ENCODE results near the gene DLG2.

The DLG2 gene

DNA sequence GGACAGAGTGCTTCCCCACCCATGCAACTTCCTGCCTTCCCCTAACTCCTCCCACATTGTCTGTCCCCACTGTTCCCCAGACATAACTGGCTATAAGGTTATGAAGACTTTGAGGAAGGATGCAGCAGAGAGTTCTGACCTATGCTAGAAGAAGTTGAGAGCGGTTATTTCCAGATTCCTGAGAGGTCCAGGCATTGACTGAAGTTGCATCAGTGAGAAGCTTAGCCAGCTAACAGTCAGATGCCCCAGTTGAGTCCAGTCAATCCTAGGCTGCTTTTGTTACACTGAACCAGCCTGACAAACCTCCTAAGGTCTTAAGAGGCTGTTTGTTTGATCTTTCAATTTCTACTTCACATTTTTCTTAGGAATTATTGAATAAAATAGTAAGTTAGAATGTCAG, 1403.1 kb downstream of the DLG2 start:
- DNase-seq (ENCODE audit: low read depth in 2 of 2): no peak
- TF ChIP-seq, protein P1, sequence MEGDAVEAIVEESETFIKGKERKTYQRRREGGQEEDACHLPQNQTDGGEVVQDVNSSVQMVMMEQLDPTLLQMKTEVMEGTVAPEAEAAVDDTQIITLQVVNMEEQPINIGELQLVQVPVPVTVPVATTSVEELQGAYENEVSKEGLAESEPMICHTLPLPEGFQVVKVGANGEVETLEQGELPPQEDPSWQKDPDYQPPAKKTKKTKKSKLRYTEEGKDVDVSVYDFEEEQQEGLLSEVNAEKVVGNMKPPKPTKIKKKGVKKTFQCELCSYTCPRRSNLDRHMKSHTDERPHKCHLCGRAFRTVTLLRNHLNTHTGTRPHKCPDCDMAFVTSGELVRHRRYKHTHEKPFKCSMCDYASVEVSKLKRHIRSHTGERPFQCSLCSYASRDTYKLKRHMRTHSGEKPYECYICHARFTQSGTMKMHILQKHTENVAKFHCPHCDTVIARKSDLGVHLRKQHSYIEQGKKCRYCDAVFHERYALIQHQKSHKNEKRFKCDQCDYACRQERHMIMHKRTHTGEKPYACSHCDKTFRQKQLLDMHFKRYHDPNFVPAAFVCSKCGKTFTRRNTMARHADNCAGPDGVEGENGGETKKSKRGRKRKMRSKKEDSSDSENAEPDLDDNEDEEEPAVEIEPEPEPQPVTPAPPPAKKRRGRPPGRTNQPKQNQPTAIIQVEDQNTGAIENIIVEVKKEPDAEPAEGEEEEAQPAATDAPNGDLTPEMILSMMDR (IDR thresholded peaks at IDR 0.05; ENCODE audit: low read depth, low read length): no peak
- H3K4me3 ChIP-seq (replicated peaks in 1 of 2; ENCODE audit: low read depth in 2 of 2, low read length in 2 of 2): no peak overlapping the region

DNA sequence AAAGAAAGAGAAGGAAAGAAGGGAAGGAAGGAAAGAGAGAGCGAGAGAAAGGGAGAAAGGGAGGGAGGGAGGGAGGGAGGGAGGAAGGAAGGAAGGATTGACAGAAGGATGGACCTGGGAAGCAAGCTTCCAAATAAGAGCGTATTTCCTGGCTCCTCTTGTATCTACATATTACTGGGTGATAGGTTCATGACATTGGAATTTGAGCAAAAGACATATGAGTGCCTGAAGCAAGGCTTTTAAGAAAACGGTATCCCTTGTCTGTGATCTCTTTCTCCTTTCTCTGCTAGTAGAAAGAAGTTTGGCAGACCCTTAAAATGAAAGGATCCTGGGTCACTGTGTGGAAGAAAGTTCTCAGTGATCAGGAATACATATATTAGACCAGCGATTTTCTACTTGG, 1408.8 kb downstream of the DLG2 start:
- DNase-seq (ENCODE audit: low read depth in 2 of 2): no peak
- TF ChIP-seq, protein P1 (IDR thresholded peaks at IDR 0.05; ENCODE audit: low read depth, low read length): no peak
- H3K4me3 ChIP-seq (replicated peaks in 1 of 2; ENCODE audit: low read depth in 2 of 2, low read length in 2 of 2): no peak overlapping the region

DNA sequence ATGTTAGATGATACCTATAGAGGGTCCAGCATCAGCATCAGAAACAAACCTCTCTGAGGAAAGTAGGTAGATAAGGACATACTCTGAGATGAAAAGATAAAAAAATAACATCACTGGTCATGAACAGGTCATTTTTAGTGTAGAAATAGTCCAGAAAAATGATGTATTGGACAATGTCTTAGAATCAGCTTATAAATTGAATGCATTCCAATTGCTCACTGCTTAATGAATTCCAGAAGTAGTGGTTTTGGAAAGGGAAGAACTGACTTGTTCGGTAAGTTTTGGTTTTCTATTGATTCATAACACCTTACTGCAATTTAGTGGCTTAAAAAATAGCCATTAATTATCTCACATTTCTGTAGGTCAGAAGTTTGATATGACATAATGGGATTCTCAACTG, 1411.5 kb downstream of the DLG2 start:
- TF ChIP-seq, protein P1 (IDR thresholded peaks at IDR 0.05; ENCODE audit: low read depth, low read length): no peak
- no peak overlapping the region for H3K4me3 ChIP-seq (replicated peaks in 1 of 2; ENCODE audit: low read depth in 2 of 2, low read length in 2 of 2)
- DNase-seq (ENCODE audit: low read depth in 2 of 2): no peak

DNA sequence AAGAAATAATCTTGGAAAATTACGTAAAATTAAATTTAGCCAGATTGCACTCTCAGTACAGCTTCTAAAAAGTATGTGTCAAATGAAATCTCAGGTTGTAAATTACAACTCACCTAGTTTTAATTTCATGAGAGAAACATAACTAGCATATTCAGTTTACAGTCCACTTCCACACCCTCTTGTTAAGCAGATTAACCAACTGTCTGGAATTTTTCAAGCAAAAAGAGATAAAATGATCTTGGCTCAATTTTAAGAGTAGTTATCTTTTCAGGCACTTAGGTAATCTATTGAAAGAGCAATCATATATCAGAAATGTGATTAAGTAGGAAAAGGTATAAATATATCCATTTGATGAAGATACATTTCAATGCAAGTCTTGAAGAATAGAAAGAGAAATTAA, 1412.6 kb downstream of the DLG2 start:
- H3K4me3 ChIP-seq (replicated peaks in 1 of 2; ENCODE audit: low read depth in 2 of 2, low read length in 2 of 2): no peak overlapping the region

DNA sequence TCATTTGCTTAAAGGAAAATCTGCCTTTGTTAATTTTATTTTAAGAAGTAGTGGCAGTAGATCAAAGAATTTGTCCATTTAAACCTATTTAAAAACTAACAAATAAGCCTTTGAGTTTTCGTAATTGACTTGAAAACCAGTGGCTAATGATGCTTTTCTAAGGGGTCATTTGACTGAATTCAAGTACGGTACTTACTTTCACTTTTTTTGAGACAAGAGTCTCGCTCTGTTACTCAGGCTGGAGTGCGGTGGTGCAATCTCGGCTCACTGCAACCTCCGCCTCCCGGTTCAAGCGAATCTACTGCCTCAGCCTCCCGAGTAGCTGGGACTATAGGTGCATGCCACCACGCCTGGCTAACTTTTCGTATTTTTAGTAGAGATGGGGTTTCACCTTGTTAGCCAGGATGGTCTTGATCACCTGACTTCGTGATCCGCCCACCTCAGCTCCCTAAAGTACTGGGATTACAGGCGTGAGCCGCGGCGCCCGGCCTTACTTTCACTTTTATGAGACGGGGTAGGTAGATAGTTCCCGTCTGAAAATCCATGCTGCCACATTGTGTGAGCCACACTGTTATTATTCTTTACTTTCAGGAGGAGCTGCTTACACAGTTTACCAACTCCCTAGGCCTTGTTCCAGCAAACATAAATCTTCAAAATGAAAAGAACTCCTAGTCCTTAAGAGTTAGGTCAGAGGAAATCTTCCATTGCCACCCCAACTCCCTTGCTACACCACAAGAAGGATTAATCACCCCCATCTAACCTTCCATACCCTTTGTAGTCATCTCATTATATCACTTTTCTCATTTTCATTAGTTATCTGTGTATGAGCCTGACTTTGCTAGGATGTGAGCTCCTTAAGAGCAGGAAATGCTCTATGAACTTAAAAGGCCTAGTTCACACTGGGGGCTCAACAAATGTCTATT, 1414.4 kb downstream of the DLG2 start:
- DNase-seq (ENCODE audit: low read depth in 2 of 2): no peak
- H3K4me3 ChIP-seq (replicated peaks in 1 of 2; ENCODE audit: low read depth in 2 of 2, low read length in 2 of 2): no peak overlapping the region

More for the DNA sequence above, 1412.6 kb downstream of the DLG2 start:
- DNase-seq (ENCODE audit: low read depth in 2 of 2): no peak
- TF ChIP-seq, protein P1 (IDR thresholded peaks at IDR 0.05; ENCODE audit: low read depth, low read length): no peak

DNA sequence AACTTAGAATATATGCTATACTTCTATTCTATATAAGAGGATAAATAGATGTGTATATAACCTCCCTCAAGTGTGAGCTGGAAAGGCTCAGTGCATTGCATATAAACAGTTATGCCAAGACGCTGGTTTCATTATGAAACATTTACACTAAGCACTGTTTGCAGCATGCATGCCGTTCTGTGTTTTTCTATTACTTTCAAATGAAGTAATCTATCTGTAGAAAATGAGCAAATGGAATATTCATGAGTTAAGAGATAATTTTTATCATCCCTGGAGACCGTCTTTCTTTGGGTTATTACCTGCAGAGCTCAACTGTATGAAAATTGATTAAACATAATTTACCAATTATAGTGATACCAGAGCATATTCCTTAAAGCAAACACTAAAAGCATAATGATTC, 1415.2 kb downstream of the DLG2 start:
- no peak overlapping the region for H3K4me3 ChIP-seq (replicated peaks in 1 of 2; ENCODE audit: low read depth in 2 of 2, low read length in 2 of 2)
- TF ChIP-seq, protein P1 (IDR thresholded peaks at IDR 0.05; ENCODE audit: low read depth, low read length): no peak
- no peak for DNase-seq (ENCODE audit: low read depth in 2 of 2)

More for the DNA sequence above, 1414.4 kb downstream of the DLG2 start:
- TF ChIP-seq, protein P1 (IDR thresholded peaks at IDR 0.05; ENCODE audit: low read depth, low read length): no peak
